SK-N-SH treated with all-trans-retinoic acid at 6 μM for 48 hours (cell line): ENCODE measurements around the gene CHRNG.

ENCODE experiments used
- ARNTL ChIP-seq: fragments of 450-650 bp; formaldehyde crosslinking; IDR thresholded peaks from 2 replicates; pipeline ENCODE4 v1.5.0; 2020; ENCODE audit warnings: low read depth, mild to moderate bottlenecking, moderate library complexity, borderline replicate concordance
- GLIS3 ChIP-seq: fragments of 250-450 bp; sonication (Bioruptor Pico); IDR thresholded peaks from 2 replicates; pipeline ENCODE4 v1.5.0; 2020; ENCODE audit warnings: mild to moderate bottlenecking, moderate library complexity
- ISL1 ChIP-seq: fragments of 250-450 bp; sonication (Bioruptor Pico); IDR thresholded peaks from 2 replicates; pipeline ENCODE4 v2.1.2; 2022; ENCODE audit warnings: mild to moderate bottlenecking, moderate library complexity
- OSR1 ChIP-seq: fragments of 250-450 bp; sonication (Bioruptor Pico); IDR thresholded peaks from 2 replicates; pipeline ENCODE4 v1.8.0; 2022; ENCODE audit warnings: moderate library complexity, mild to moderate bottlenecking, inconsistent platforms
- PATZ1 ChIP-seq: fragments of 250-450 bp; sonication (Bioruptor Pico); IDR thresholded peaks from 2 replicates; pipeline ENCODE4 v1.8.0; 2020; ENCODE audit warnings: mild to moderate bottlenecking, moderate library complexity, borderline replicate concordance
- PPARA ChIP-seq: fragments of 250-450 bp; sonication (Bioruptor Pico); IDR thresholded peaks from 2 replicates; pipeline ENCODE4 v1.5.0; 2020; ENCODE audit warnings: mild to moderate bottlenecking, borderline replicate concordance
- RARB ChIP-seq: fragments of 250-450 bp; sonication (Bioruptor Pico); IDR thresholded peaks from 2 replicates; pipeline ENCODE4 v1.8.0; 2021; ENCODE audit warnings: mild to moderate bottlenecking, moderate library complexity
- SNAI2 ChIP-seq: fragments of 250-450 bp; sonication (Bioruptor Pico); IDR thresholded peaks from 2 replicates; pipeline ENCODE4 v1.5.0; 2020; ENCODE audit warnings: mild to moderate bottlenecking, moderate library complexity
- TCF4 ChIP-seq: fragments of 250-450 bp; sonication (Bioruptor Pico); IDR thresholded peaks from 2 replicates; pipeline ENCODE4 v1.8.0; 2021; ENCODE audit warnings: mild to moderate bottlenecking, moderate library complexity, borderline replicate concordance
- TOX ChIP-seq: fragments of 250-450 bp; sonication (Bioruptor Pico); IDR thresholded peaks from 2 replicates; pipeline ENCODE4 v1.8.0; 2021; ENCODE audit warnings: mild to moderate bottlenecking, moderate library complexity, borderline replicate concordance
- ZC3H10 ChIP-seq: fragments of 250-450 bp; sonication (Bioruptor Pico); IDR thresholded peaks from 2 replicates; pipeline ENCODE4 v1.5.1; 2021; ENCODE audit warnings: mild to moderate bottlenecking, moderate library complexity
- ZFP30 ChIP-seq: fragments of 450-650 bp; formaldehyde crosslinking; IDR thresholded peaks from 2 replicates; pipeline ENCODE4 v1.5.0; 2022; ENCODE audit warnings: mild to moderate bottlenecking, moderate library complexity
- TF ChIP-seq, protein P1 (sequence below): fragments of 250-450 bp; sonication (Bioruptor Pico); IDR thresholded peaks from 2 replicates; pipeline ENCODE4 v1.5.1; 2021; ENCODE audit warnings: mild to moderate bottlenecking, moderate library complexity
- TF ChIP-seq, protein P2 (sequence below): fragments of 250-450 bp; sonication (Bioruptor Pico); IDR thresholded peaks from 2 replicates; pipeline ENCODE4 v1.5.1; 2020; ENCODE audit warnings: low read depth, mild to moderate bottlenecking, moderate library complexity

DNA sequence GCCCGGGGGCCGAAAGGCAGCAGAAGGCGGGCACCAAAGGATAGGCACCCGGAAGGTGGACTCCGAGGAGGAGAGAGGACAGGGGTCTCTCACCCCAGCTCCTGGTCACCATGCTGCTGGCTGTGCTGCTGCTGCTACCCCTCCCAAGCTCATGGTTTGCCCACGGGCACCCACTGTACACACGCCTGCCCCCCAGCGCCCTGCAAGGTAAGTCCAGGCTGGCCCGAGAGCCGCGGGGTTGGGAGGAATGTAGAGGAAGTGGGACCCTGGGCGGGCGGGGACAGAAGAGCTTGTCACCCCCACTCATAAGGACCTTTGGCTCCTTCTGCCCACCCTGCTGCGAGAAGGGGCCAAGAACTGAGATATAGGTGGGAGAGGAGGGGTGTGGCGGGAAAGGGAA is 19.0 kb upstream of the CHRNG start:
- no peak for TF ChIP-seq TCF4
- TF ChIP-seq ARNTL (CRISPR knock-in tag), result no peak
- TF ChIP-seq, protein P1, sequence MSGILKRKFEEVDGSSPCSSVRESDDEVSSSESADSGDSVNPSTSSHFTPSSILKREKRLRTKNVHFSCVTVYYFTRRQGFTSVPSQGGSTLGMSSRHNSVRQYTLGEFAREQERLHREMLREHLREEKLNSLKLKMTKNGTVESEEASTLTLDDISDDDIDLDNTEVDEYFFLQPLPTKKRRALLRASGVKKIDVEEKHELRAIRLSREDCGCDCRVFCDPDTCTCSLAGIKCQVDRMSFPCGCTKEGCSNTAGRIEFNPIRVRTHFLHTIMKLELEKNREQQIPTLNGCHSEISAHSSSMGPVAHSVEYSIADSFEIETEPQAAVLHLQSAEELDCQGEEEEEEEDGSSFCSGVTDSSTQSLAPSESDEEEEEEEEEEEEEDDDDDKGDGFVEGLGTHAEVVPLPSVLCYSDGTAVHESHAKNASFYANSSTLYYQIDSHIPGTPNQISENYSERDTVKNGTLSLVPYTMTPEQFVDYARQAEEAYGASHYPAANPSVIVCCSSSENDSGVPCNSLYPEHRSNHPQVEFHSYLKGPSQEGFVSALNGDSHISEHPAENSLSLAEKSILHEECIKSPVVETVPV (CRISPR knock-in tag), result no peak
- TF ChIP-seq OSR1 (CRISPR knock-in tag), result no peak
- TF ChIP-seq TOX, result no peak
- no peak for TF ChIP-seq PATZ1 (CRISPR knock-in tag)
- TF ChIP-seq ZFP30 (CRISPR knock-in tag), result no peak
- no peak for TF ChIP-seq ISL1
- no peak for TF ChIP-seq SNAI2 (CRISPR knock-in tag)
- no peak for TF ChIP-seq GLIS3 (CRISPR knock-in tag)
- TF ChIP-seq, protein P2, sequence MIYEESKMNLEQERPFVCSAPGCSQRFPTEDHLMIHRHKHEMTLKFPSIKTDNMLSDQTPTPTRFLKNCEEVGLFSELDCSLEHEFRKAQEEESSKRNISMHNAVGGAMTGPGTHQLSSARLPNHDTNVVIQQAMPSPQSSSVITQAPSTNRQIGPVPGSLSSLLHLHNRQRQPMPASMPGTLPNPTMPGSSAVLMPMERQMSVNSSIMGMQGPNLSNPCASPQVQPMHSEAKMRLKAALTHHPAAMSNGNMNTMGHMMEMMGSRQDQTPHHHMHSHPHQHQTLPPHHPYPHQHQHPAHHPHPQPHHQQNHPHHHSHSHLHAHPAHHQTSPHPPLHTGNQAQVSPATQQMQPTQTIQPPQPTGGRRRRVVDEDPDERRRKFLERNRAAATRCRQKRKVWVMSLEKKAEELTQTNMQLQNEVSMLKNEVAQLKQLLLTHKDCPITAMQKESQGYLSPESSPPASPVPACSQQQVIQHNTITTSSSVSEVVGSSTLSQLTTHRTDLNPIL (CRISPR knock-in tag), result no peak
- TF ChIP-seq ZC3H10, result no peak
- no peak for TF ChIP-seq RARB (CRISPR knock-in tag)
- TF ChIP-seq PPARA (CRISPR knock-in tag), result no peak
